HG03442 (cell line): ENCODE measurements around the gene CIAO2B.
"Not testable (repeated sequence)": the region's sequence is repeated elsewhere in the genome, so short reads cannot be mapped to it uniquely, and the experiment has no call there.

Source experiments
- ATAC-seq: cut with Tn5 transposase; IDR thresholded peaks from one replicate; pipeline ENCODE4 v1.9.1; 2021; ENCODE audit warnings: mild to moderate bottlenecking, moderate library complexity; ENCODE audit not compliant: unreplicated experiment

The CIAO2B gene

DNA sequence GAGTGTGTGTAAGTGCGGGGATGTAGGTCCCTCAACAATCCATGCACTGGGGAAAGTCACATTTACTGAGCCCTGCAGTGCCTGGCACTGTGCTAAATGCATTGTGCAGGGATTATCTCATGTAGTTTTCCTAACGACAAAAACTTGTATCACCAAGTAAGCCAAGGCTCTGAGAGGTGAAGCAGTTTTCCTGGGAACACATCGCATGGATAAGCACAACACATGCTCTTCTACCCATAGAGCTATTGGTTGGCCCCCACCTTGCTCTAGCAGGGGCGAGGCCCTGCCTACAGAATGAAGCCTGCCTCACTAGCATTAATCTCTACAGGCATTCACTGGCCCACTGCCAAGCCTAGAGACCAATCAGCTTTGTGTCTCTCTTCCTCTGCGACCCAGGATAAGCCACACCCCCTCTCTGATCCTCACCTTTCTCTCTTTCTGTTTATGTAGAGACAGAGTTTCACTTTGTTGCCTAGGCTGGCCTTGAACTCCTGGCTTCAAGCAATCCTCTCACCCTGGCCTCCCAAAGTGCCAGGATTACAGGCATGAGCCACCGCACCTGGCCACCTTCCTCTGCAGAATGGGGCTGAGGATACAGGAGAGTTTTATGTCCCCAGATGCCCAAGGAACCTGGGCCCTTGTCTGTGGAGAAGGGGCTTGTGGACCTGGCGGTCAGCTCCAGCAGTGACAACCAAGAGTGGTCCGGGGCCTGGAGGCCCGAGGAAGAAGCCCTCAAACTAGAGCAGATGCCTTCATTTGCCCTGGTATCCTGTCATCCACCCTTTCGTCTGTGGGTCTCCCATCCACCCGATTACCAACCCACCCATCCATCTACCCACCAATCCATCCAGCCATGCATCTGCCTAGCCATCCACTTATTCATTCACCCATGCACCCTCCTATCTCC lies 28.3 kb downstream of the CIAO2B start:
- no peak for ATAC-seq

DNA sequence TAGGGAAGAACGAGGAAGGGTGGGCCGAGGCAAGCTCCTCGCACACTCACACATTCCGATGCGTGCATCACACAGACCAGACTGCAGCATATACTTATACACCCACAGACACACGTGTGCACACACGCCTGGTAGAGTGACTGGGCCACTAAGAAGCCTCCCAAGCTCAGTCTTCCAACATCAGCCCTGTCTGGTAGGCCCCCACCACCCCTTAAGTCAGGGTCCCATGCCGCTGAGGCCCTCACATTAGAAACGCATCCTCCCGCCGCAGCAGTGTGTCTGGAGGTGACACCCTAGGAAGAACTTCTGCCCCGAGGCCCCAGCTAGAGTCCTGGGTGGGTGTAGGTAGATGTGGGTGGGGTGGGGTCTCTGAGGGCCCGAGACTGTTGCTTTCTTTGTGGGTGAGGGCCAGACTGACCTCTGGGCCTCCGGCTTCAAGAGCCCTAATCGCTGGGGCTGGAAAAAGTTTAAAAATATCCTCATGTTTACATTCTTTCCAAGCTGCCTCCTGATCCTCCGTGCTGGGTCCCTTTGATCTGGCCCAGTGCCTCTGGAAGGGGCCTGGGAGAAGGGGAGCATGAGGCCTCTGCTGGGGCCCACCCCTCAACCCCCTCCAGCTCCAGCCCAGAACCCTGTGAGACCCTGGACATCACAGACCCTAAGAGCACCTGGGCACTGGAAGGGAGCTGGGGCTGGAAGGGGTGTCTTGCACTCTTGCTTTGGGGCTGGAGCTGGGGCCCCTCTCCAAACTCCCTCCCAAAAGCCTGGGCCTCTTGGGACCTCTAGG lies 29.2 kb downstream of the CIAO2B start:
- no peak for ATAC-seq

DNA sequence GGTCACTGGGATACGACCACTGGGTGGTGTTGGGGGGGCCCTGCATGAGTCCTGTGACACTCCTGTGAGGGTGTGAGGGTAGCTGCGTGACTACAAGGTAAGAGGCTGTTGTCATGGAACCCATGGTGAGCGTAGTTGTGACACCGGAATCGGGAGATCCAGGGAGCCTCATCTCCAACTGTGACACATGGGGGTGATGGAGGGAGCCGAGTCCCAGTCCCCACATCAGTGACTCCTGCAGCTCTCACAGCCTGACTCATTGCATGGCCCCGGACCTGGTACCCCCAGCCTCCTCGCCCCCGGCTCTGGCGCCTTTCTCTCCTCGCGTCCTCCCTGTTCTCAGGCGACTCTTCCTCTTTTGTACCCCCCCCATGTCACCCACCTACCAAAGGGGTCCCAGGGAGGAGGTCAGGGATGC lies 29.8 kb downstream of the CIAO2B start:
- no peak for ATAC-seq

DNA sequence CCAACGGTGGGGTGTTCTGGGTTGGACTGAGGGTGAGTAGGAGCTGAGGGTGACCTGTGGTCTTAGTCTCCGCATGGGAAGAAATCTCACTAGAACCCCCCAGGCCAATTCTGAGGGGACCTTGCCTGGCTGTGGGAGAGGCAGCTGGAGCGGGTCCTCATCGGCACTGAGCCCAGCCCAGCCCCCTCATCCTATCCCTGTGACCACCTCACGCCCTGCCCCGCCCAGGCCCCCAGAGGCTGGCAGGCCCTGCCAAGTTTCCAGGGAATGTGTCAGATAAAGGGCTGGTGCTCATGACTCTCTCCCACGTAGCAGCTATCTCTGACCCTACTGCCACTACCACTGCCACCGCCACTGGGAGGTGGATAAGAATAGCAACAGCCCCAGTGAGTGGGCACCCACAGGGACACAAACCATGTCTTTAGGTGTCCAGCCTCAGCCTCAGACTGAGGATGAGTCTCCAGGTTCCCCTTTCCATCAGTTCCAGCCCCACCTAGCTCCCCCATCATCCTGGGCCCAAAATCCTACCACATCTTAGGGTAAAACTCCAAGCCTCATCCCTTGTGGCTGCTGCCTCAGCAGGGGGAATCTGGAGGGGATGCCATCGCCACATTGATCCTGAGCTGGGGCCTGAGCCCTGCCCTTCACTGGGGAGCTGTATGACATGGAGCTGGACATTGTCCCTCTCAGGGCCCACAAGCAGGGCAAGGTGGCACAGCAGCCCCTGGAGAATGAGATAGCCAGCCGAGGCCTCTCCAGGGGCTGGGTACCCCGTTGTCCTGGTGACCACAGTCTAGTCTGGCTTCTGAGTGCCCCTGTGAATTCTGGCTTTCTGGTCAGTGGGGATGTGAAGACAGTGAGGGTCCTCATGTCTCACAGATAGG lies 30.4 kb downstream of the CIAO2B start:
- ATAC-seq, result no peak

DNA sequence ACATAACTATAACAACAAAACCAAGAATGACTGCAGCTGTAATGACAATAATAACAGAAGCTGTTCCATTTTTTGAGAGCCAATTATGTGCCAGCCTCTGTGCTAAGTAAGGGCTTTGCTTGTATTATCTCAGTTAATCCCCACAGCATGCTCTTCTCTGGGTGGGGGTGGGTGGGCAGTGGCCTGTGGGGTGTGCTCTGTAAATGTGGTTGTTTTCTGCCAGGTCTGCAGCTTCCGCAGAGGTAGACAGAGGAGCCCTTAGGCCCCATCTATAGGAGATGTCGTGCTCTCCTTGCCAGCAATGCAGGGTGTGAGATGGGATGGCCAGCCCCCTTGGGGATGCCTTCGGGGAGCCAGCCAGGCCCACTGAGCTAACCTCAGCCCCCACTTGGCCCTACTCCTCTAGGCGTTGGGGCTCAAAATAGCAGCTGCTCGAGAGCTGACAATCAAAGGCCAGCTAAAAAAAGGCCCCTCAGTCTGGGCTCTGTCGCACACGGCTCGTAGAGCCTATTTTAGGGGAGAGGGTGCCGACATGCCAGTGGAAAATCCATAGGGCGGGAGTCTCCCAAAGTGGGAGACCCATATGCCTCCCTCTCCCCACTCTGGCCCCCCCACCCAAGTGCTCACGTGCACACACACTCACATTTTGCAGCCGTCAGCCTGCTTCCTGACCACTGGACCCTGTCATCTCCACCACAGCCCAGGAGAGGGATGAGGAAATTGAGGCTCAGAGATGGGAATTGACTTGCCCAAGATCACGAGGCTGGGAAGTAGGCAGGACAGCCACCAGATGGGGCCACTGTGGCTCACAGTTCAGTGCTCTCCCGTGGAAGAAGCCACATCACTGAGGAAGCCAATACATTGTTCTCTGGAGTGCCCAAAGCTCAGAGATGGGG lies 31.3 kb downstream of the CIAO2B start:
- no peak for ATAC-seq

DNA sequence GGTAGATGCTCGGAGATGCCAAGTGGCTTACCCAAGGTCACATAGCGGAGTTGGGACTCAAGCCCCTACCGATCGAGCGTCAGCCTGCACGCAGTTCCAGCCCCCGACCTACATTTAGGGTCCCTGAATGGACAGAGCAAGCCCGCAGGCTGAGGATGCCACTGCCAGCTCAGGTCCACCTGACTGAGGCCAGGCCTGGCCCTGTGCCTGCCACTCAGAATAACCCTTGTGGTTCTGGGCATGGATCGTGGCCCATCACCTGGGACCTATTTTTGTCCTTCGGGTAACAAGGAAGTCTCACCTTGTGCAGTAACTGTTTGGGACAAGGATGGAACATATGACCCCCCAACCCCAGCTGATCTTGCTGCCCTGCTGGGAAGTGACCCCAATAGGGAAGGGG lies 32.6 kb downstream of the CIAO2B start:
- no peak for ATAC-seq

DNA sequence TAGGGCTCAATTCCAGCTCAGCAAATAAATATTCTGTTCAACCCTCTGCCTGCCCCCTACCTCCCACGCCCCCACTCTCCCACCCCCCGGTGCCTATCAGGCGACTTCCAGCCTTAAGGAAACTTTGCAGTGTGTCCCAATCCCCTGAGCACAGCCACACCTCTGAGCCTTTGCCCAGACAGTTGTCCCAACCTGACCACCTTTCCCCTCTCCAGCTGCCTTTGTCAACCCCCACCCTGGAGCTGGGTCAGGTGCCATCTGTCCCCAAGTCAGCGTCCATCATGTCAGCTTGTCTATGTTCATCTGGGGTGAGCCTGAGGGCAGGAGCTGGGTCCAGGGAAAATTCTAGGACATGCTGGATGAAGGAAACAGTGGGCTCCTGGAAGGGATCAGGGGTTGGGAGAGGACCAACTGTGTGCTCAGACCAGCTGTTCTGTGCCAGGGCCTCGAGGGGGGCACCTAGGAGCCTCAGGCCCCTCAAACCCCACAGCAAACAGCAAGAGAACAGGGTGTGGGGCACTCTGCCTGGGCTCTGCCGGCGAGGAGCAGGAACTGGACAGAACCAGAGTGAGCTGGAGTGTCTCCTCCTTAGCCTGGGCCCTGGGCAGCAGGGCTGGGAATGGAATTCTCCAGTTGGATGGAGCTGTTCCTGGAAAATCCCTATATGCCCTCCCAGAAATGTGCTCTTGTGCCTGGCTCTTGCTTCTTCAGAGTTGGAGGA lies 33.3 kb downstream of the CIAO2B start:
- ATAC-seq, result no peak

DNA sequence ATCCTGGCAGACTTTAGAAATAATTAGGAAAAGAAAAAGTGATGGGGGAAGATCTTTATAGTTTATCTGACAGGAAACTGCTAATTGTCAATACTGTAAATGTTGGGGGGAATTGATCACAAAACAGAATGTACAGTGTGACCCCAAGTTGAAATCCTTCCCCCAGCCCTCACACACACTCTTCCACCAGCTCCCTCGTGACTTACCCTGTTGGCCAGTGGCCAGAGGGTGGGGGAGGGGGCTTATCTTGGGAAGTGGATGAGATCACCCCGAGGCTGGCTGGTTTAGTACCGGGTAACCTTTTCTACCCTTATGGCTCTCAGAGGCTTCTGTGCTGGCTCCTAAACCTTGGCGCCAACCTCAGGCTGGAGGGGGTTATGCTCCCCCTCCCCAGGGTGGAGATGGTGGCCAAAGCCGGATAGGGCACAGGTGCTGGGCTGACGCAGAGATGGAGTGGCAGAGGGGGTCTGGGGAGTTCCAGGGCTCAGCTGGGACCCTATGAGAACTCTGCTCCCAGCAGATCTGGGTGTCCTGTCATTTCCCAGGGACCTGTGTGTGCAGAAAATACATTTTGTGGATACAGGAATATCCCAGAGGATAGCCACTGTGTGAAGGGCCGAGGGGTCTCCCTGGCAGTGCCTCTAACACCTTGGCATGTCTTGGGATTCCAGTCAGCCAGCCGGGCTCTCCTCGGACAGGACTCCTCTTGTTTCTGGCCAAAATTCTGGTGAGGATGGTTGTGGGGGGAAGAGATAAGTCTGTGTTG lies 34.1 kb downstream of the CIAO2B start:
- no peak for ATAC-seq

DNA sequence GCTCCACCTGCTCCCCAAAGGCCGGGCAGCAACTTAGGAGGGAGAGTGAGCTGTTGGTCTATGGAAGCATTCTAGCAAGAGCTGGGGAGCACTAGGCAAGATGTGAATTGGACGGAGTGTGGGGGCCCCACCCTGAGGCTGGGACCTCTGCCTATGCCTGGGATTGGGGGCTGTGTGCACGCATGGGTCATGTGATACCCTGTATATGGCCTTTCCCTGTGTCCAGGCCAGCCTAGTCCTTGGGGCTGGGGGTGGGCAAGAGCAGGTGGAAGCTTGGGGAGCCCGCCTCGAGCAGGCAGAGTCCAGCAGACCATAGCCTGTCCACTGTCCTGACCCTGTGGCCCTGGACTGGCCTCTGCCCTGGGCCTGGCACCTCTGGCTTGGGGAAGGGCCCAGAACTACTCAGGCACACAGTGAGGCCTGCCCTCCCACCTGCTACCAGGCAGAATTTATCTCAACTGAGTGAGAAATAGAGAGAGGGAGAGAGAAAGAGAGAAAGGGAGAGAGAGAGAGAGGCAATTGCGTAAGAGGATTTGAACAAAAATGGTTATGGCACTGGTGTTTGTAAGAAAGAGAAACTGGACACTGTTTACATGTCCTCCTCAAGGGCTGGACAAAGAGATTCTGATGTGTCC lies 34.8 kb downstream of the CIAO2B start:
- no peak for ATAC-seq

DNA sequence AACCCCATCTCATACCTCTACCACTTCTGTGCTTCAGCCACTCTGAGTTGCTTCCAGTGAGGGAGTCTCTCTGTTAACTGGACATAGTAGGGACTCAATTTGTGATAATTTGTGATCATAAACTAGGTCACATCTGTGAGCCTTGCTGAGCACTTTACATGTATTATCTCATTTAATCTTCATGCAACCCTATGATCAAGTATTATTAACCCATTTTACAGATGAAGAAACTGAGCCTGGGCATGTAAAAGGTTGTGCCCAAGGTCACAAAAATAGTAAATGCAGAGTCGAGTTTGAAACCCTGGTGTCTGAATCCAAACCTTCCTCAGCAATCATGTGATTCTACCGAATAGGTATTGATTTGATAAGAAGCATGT lies 35.3 kb downstream of the CIAO2B start:
- ATAC-seq, result no peak

DNA sequence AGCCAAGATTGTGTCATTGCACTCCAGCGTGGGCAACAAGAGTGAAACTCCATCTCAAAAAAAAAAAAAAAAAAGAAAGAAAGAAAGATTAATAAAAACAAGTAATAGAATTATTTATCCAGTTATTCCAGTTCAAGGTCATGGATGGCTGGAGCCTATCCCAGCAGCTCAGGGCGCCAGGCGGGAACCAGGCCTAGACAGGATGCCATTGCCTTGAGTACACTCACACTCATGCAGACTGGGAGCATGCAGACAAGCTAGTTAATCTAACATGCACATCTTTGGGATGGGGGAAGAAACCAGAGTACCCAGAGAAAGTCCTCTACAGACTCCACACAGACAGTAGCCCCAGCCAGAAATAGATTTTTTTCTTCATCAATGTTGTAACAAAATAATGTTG lies 36.0 kb downstream of the CIAO2B start:
- ATAC-seq, result no peak

DNA sequence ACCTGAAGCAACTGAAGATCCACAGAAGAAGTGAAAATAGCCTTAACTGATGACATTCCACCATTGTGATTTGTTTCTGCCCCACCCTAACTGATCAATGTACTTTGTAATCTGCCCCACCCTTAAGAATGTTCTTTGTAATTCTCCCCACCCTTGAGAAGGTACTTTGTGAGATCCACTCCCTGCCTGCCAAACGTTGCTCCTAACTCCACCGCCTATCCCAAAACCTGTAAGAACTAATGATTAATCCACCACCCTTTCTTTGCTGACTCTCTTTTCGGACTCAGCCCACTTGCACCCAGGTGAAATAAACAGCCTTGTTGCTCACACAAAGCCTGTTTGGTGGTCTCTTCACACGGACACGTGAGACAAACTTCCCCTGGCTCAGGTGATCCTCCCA lies 37.5 kb downstream of the CIAO2B start:
- ATAC-seq, result not testable (repeated sequence)

DNA sequence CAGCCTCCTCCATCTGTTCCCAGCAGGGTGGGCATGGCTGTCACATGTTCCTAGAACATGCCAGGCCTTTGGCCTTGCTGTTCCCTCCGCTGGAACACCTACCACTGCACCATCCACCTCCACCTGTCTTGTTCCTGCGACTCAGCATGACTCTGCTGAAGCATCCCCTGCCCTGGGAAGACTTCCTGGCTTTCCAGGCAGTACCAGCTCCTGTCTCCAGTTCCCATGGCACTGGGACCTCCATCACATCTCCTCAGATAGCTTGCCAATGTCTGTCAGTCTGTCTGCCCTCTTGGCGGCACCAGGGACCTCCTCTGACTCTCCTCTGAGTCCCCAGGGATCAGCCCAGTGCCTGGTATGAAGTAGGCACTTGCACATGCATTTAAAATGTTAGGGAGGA lies 38.2 kb downstream of the CIAO2B start:
- ATAC-seq, result no peak

DNA sequence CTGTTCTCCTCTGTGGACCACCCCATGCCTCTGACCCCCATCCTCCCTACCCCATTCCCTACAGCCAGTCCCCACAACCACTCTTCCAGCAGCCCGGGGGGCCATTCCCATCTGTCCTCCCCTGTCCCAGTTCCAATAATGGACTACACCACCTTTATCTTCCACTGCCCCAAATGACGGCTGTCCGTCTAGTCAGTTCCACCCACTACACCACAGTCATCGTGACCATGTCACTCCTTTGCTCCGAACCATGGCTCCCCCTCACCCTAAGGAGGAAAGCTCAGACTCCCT lies 38.6 kb downstream of the CIAO2B start:
- no peak for ATAC-seq

DNA sequence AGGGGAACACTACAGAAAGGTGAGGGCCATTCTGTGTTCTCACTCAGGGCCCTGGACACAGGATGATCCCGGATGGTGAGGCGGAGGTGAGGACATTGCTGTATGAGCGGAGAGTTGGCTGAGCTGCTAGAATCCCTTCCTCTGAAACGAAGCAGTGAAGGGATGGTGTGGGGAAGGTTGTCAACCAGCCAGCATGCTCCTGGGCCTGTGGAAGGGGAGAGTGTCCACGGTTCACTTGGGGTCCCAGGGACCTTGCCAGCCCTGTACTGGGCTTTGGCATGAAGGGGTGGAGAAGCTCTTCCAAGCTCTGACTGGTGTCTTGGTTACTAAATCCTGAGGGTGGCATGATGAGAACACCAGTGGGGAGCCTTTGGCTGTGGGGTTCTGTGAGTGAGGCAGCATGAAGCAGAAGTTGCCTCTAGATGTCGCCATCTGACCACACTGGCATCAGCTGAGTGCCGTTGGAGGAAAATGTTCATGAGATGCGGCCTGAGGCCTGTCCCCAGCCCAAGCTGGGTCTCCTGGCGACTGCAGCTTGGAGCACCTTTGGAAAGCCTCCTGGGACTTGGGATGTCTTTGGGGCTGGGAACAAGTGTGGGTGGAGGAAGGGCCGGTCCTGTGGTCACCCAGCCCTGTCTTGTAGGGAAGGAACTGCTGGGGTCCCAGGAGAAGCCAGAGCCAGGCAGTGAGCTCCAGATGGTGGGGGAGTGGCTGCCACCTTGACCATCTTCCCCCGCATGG lies 39.1 kb downstream of the CIAO2B start:
- no peak for ATAC-seq

DNA sequence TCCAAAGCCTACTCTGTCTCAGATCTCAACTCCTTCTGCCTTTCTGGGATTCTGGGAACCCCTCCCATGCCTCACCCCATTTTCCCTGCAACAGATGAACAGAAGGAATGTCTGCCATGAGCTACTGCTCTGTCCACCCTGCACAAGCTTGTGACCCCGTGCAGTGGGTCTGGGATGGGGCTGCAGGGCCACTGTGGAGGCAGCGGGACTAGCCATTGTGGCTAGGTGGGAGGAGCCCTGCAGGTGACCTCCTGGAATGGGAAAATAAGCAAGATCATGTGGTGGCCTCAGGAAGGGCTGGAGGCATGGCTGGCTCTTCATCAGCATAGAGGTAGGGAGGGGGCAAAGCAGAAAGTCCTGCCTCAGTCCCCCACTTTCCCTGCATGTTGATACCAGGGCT lies 40.1 kb downstream of the CIAO2B start:
- no peak for ATAC-seq

DNA sequence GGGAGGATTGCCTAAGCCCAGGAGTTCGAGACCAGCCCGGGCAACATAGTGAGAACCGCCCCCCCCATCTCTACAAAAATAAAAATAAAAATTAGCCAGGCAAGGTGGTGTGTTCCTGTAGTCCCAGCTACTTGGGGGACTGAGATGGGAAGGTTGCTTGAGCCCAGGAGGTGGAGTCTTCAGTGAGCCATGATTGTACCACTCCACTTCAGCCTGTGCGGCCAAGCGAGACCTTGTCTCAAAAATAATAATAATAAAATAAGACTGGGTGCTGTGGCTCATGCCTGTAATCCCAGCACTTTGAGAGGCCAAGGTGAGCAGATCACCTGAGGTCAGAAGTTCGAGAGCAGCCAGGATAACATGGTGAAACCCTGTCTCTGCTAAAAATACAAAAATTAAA lies 42.4 kb downstream of the CIAO2B start:
- no peak for ATAC-seq

DNA sequence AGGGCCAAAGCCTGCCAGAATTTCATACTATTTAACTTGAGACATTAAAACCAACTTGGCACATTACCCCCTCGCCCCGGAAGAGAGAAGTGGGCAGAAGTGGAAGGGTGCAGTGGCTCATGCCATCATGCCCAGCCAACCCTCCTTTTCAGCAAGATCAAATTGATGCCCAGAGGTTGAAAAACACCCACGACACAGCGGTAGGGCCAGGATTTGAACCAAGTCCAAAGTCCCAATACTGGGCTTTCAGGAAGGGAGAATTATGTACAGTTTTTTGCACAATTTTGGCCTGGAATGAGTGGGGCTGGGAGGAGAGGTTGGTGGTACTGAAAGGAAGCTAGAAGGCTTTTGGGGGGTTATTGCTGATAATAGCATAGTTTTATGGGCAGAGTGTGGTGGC lies 42.8 kb downstream of the CIAO2B start:
- ATAC-seq, result no peak
